HG03439 (cell line): ENCODE data around the gene AFG1L.
"Not testable (repeated sequence)": the region's sequence is repeated elsewhere in the genome, so short reads cannot be mapped to it uniquely, and the experiment has no call there.

ENCODE experiments used
- ATAC-seq: cut with Tn5 transposase; IDR thresholded peaks from one replicate; pipeline ENCODE4 v1.9.1; 2021; ENCODE audit warnings: mild to moderate bottlenecking, moderate library complexity; ENCODE audit not compliant: unreplicated experiment

The AFG1L gene

GRCh38 chr6:108550256-108550655, 255.4 kb downstream of the AFG1L start:
- no peak for ATAC-seq

GRCh38 chr6:108555399-108556052, 260.7 kb downstream of the AFG1L start:
- no peak for ATAC-seq

GRCh38 chr6:108556250-108556649, 261.4 kb downstream of the AFG1L start:
- ATAC-seq = no peak

- no peak for ATAC-seq
Observed at GRCh38 chr6:108556866-108557493, 262.1 kb downstream of the AFG1L start.

- no peak for ATAC-seq
Observed at GRCh38 chr6:108557494-108558371, 262.9 kb downstream of the AFG1L start.

- peak; percentile 72 for ATAC-seq
Observed at GRCh38 chr6:108558372-108559096, 263.7 kb downstream of the AFG1L start.

GRCh38 chr6:108559097-108559883, 264.4 kb downstream of the AFG1L start:
- ATAC-seq = peak; percentile 42

GRCh38 chr6:108559884-108560462, 265.1 kb downstream of the AFG1L start:
- ATAC-seq = peak; percentile 3

GRCh38 chr6:108560463-108561308, 265.8 kb downstream of the AFG1L start, which contains the start of gene FOXO3:
Gene FOXO3, plus strand, starts transcription at chr6:108560917. Its CDS starts 292 bp downstream, at chr6:108561209.
- no peak for ATAC-seq

- ATAC-seq = not testable (repeated sequence)
Observed at GRCh38 chr6:108561309-108561647, 266.4 kb downstream of the AFG1L start.

- no peak for ATAC-seq
Observed at GRCh38 chr6:108561742-108562502, 267.1 kb downstream of the AFG1L start.

- no peak for ATAC-seq
Observed at GRCh38 chr6:108562503-108562993, 267.7 kb downstream of the AFG1L start.

- ATAC-seq = no peak
Observed at GRCh38 chr6:108563292-108563691, 268.4 kb downstream of the AFG1L start.

GRCh38 chr6:108564178-108564577, 269.3 kb downstream of the AFG1L start:
- no peak for ATAC-seq

GRCh38 chr6:108565091-108565766, 270.4 kb downstream of the AFG1L start:
- peak; percentile 47 for ATAC-seq

- no peak for ATAC-seq
Observed at GRCh38 chr6:108565893-108566292, 271.0 kb downstream of the AFG1L start.

GRCh38 chr6:108566406-108566805, 271.6 kb downstream of the AFG1L start:
- no peak for ATAC-seq
